KMS-11 (cell line): ENCODE measurements around the gene NOXA1.

Source experiments
- H2AFZ ChIP-seq: fragments of 200-600 bp; sonication (generic); 2 replicates; pipeline ENCODE4 v1.6.1; 2016; ENCODE audit warnings: antibody characterized with exemption, mixed run types, low read depth
- H3K27ac ChIP-seq: fragments of 200-600 bp; sonication (generic); 2 replicates; pipeline ENCODE4 v1.6.1; 2016; ENCODE audit warnings: mild to moderate bottlenecking, mixed run types
- H3K27me3 ChIP-seq: fragments of 200-600 bp; sonication (generic); 2 replicates; pipeline ENCODE4 v1.6.1; 2017; ENCODE audit warnings: mild to moderate bottlenecking, low read depth, mixed run types, moderate library complexity; ENCODE audit not compliant: insufficient read depth
- H3K36me3 ChIP-seq: fragments of 200-600 bp; sonication (generic); 2 replicates; pipeline ENCODE4 v1.6.1; 2017; ENCODE audit warnings: mild to moderate bottlenecking, mixed run types; ENCODE audit not compliant: insufficient read depth
- H3K4me1 ChIP-seq: fragments of 200-600 bp; sonication (generic); 2 replicates; pipeline ENCODE4 v1.6.1; 2016; ENCODE audit warnings: mild to moderate bottlenecking, low read depth, mixed run types; ENCODE audit not compliant: poor library complexity, severe bottlenecking
- H3K4me2 ChIP-seq: fragments of 200-600 bp; sonication (generic); 2 replicates; pipeline ENCODE4 v1.7.0; 2016; ENCODE audit warnings: mild to moderate bottlenecking, mixed run types
- H3K4me3 ChIP-seq: fragments of 200-600 bp; sonication (generic); IDR thresholded peaks from 2 replicates; pipeline ENCODE4 v1.6.1; 2017; ENCODE audit warnings: low read depth, low read length, mixed read lengths; ENCODE audit not compliant: insufficient read depth
- H3K79me2 ChIP-seq: fragments of 200-600 bp; sonication (generic); 2 replicates; pipeline ENCODE4 v1.6.1; 2016; ENCODE audit warnings: low read depth, mixed run types; ENCODE audit not compliant: insufficient read depth
- H3K9ac ChIP-seq: fragments of 200-600 bp; sonication (generic); 2 replicates; pipeline ENCODE4 v1.6.1; 2016; ENCODE audit warnings: mild to moderate bottlenecking, mixed run types
- H4K20me1 ChIP-seq: fragments of 200-600 bp; sonication (generic); 2 replicates; pipeline ENCODE4 v1.6.1; 2016; ENCODE audit warnings: mild to moderate bottlenecking, mixed run types; ENCODE audit not compliant: insufficient read depth
- TF ChIP-seq, protein P1 (sequence below): fragments of 200-600 bp; sonication (generic); conservative IDR thresholded peaks from 2 replicates; pipeline ENCODE4 v1.6.1; 2017; ENCODE audit warnings: low read depth, mild to moderate bottlenecking, antibody characterized with exemption, low read length, moderate library complexity, mixed read lengths

NOXA1 gene

DNA sequence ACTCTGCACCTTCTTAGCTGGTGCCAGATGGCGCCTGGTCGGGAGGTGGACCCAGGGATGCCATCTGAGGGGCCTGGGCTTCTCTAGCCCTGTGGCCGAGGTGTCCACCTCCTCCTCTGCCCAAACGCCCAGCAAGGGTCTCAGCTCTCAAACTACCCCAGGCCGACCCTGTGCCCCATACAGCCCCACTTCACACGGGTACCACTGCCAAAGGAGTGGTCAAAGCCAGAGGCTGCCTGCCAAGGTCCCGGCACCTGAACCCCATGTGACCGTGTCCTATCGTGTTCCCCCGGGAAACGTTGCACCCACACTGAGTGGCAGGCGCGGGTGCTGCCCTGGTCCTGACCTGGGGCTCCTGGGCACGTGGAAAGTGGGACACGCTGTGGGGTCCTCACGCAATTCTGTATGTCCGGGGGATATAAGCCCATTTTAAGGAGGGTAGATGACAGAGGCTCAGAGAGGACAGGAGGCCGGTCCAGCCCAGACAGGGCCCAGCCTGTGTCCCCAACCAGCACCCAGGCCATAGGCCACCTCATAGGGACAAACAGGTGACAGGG lies 16.0 kb downstream of the NOXA1 start:
- no peak overlapping the region for H3K9ac ChIP-seq
- H3K27me3 ChIP-seq: peaks cover 67% of the 10 kb centered on the region
- TF ChIP-seq, protein P1, sequence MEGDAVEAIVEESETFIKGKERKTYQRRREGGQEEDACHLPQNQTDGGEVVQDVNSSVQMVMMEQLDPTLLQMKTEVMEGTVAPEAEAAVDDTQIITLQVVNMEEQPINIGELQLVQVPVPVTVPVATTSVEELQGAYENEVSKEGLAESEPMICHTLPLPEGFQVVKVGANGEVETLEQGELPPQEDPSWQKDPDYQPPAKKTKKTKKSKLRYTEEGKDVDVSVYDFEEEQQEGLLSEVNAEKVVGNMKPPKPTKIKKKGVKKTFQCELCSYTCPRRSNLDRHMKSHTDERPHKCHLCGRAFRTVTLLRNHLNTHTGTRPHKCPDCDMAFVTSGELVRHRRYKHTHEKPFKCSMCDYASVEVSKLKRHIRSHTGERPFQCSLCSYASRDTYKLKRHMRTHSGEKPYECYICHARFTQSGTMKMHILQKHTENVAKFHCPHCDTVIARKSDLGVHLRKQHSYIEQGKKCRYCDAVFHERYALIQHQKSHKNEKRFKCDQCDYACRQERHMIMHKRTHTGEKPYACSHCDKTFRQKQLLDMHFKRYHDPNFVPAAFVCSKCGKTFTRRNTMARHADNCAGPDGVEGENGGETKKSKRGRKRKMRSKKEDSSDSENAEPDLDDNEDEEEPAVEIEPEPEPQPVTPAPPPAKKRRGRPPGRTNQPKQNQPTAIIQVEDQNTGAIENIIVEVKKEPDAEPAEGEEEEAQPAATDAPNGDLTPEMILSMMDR: no peak
- no peak overlapping the region for H3K27ac ChIP-seq
- H3K79me2 ChIP-seq: no peaks in the 10 kb centered on the region
- H2AFZ ChIP-seq: no peak overlapping the region
- no peaks in the 10 kb centered on the region for H3K4me1 ChIP-seq
- no peak overlapping the region for H3K4me2 ChIP-seq
- H3K36me3 ChIP-seq: no peaks in the 10 kb centered on the region
- H3K4me3 ChIP-seq: no peak overlapping the region
- no peaks in the 10 kb centered on the region for H4K20me1 ChIP-seq

DNA sequence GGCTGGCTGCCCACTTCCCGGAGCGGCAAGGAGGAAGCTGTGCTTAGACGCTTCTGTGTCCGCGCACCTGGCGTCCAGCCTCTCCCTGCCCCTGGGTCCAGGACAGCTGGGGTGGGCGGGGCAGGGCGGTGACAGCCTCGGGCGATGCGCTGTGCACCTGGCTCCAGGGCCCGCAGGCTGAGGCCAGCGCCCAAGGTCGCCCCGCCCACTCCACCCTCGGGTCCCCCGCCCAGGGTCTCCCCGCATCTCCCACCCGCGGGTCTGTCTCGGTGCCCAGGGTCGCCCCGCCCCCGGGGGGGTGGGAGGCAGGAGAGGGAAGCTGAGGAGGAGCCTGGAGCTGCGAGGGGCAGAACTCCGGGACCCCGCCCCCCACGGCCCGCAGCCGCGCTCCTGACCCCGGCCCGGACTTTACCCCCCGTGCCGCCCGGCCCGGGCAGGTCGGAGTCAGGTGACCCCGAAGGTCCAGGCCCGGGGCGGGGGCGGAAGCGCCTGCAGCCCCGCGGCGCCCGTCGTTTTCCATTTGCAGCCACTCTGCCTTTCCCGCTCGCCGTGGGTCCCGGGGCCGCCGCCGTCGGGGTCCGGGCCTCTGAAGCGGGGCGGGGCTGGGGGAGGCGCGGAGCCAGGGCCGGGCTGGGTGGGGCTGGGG lies 18.2 kb downstream of the NOXA1 start, which contains the start of gene ENTPD8:
Gene ENTPD8, minus strand, starts transcription at position 69 of the 646 bp plus-strand sequence. CDS start 3,072 bp downstream, outside the sequence.
- no peaks in the 10 kb centered on the region for H3K36me3 ChIP-seq
- H2AFZ ChIP-seq: no peak within 1 kb of the TSS; the same call in 1 of the 2 replicates
- H3K27ac ChIP-seq: no peak within 1 kb of the TSS
- peaks cover 53% of the 10 kb centered on the region for H3K27me3 ChIP-seq
- H4K20me1 ChIP-seq: no peaks in the 10 kb centered on the region
- H3K4me2 ChIP-seq: no peak within 1 kb of the TSS
- H3K4me1 ChIP-seq: peaks cover 16% of the 10 kb centered on the region
- no peak within 1 kb of the TSS for H3K4me3 ChIP-seq
- TF ChIP-seq, protein P1: no peak
- H3K9ac ChIP-seq: no peak within 1 kb of the TSS
- H3K79me2 ChIP-seq: no peaks in the 10 kb centered on the region

DNA sequence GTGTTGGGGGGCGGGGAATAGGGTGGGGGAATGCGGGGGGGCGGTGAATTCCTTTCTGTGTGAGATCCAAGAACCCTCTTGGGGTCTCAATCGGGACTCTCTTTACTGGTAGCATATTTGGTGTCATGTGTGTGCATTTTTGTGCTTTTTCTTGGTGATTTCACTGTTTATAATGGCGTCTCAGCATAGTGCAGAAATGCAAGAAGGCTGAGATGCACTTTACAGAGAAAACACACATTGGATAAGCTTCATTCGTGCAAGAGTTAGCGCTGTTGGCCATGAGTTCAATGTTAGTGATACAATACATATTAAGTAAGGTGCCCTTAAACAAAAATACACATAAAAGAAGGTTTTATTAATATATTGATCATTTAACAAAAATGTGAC lies 18.7 kb downstream of the NOXA1 start:
- Histone ChIP-seq H3K4me1 (peaks cover 16% of the 10 kb centered on the region), H2AFZ (no peak overlapping the region), H3K27ac (no peak overlapping the region), H4K20me1 (no peaks in the 10 kb centered on the region), H3K4me3 (no peak overlapping the region), H3K36me3 (no peaks in the 10 kb centered on the region), H3K9ac (no peak overlapping the region), H3K4me2 (no peak overlapping the region), H3K79me2 (no peaks in the 10 kb centered on the region), H3K27me3 (peaks cover 47% of the 10 kb centered on the region)
- TF ChIP-seq, protein P1: no peak

DNA sequence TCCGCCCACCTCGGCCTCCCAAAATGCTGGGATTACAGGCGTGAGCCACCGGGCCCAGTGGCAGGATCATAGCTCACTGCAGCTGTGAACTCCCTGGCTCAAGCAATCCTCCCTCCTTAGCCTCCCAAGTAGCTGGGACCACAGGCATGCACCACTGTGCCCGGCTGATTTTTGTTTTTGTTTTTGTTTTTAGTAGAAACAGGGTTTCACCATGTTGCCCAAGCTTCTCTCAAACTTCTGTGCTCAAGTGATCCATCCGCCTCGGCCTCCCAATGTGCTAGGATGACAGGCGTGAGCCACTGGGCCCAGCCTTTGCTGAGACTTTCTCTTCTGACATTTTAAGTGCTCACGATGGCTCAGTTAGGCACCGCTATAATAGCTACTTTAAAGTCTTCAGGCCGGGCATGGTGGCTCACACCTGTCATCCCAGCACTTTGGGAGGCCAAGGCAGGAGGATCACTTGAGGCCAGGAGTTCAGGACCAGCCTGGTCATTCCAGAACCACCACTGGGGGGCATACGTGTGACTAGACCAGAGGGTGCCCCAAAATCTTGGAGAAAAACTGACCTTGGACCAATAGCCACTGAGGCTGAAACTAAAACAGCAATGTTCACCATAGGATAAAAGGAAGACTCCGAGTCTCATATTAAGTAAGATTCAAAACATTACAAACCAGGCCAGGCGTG lies 21.1 kb downstream of the NOXA1 start:
- Histone ChIP-seq H4K20me1 (no peaks in the 10 kb centered on the region), H3K4me2 (no peak overlapping the region), H3K36me3 (no peaks in the 10 kb centered on the region), H3K27ac (no peak overlapping the region), H3K4me3 (no peak overlapping the region), H3K4me1 (peaks cover 16% of the 10 kb centered on the region), H3K9ac (no peak overlapping the region), H3K79me2 (no peaks in the 10 kb centered on the region), H3K27me3 (peaks cover 26% of the 10 kb centered on the region), H2AFZ (no peak overlapping the region)
- TF ChIP-seq, protein P1: no peak
